Psoas muscle (tissue), 8 donors: ENCODE results near the gene HOXC10. TPM values are rescaled to one million over a fixed set of nuclear protein-coding genes. Genes with fewer than 3 reads are reported as not detected.

Experiments
- ATAC-seq, 4 donors: fragments of 200-7000 bp; cut with Tn5 transposase; one replicate each; pipeline ENCODE4 v1.9.1; 2020; ENCODE audit warnings: moderate library complexity in 3 of 4, mild to moderate bottlenecking in 2 of 4
- DNase-seq, 2 donors: peaks; one replicate each; pipeline ENCODE4 v3.0.0-alpha.2; 2020
- H3K27ac ChIP-seq: fragments of 200-600 bp; one replicate; pipeline ENCODE4 v1.8.0; 2022
- H3K27me3 ChIP-seq, 3 donors: fragments of 200-600 bp in 1 of 3; one replicate each; pipeline versions ENCODE4 v1.6.1 to v1.8.0; 2013 to 2022; ENCODE audit warnings: low read length in 2 of 3, mild to moderate bottlenecking in 2 of 3, moderate library complexity in 1 of 3; ENCODE audit not compliant: insufficient read depth in 3 of 3
- H3K36me3 ChIP-seq, 2 donors: fragments of 200-600 bp in 1 of 2; one replicate each; pipeline versions ENCODE4 v1.6.1 to v1.8.0; 2013 to 2022; ENCODE audit warnings: low read depth in 1 of 2, mild to moderate bottlenecking in 1 of 2, moderate library complexity in 1 of 2; ENCODE audit not compliant: insufficient read depth in 1 of 2
- H3K4me1 ChIP-seq: fragments of 200-600 bp; one replicate; pipeline ENCODE4 v1.8.0; 2022
- H3K4me3 ChIP-seq: fragments of 200-600 bp; one replicate; pipeline ENCODE4 v1.8.0; 2022; ENCODE audit warnings: mild to moderate bottlenecking
- H3K9me3 ChIP-seq: fragments of 200-600 bp; one replicate; pipeline ENCODE4 v1.8.0; 2022
- CTCF ChIP-seq: fragments of 200-600 bp; IDR thresholded peaks from one replicate; pipeline ENCODE4 v1.8.0; 2022; ENCODE audit warnings: antibody characterized with exemption
- WGBS, 3 donors: extraction: QIAGEN DNeasy Blood & Tissue Kit; methylation state at CpG; one replicate each; pipeline versions ENCODE4 v1.1.6 to v1.1.7; 2013; 5-methylcytosine and 5-hydroxymethylcytosine counted together
- intact Hi-C, 2 donors: fragments of 100-400 bp; cut with DNase I; formaldehyde crosslinking; loops; one replicate each; pipeline versions ENCODE4 v1.11.0 to v1.14.2; 2022
- polyA plus RNA-seq, 3 donors: library from polyadenylated mRNA; stranded (reverse); fragments of 200-250 nt; gene quantifications; one replicate each; pipeline ENCODE4 v1.2.3, GENCODE V29; 2013
- total RNA-seq, 4 donors: library from RNA; stranded (reverse); fragmentation: NEBNext Ultra II Directional in 2 of 4; extraction: Animal tissue kit (Norgen Biotek cat#: 25700) in 2 of 4; gene quantifications; one replicate each; pipeline versions ENCODE4 v1.2.1 to v1.2.4, GENCODE V29; 2021 to 2023
- donor health status: healthy with polysubstance abuse.
- donor health status: DM: no; HTN: no; CAD: no; lungs with moderate emphysema.
- donor health status: Bipolar disorder and iron deficiency.
- donor health status: healthy.
- donor health status: DM: yes; HTN: yes; CAD: no.
- donor health status: DM: no; HTN: no; CAD: no.
- donor health status: DM: no; HTN: no; CAD: no.
- donor health status: DM: yes; HTN: yes; CAD: no.

HOXC10 gene
- total and polyA plus RNA-seq, 7 donors, result 3.0 to 129 (median 62.0) TPM

DNA sequence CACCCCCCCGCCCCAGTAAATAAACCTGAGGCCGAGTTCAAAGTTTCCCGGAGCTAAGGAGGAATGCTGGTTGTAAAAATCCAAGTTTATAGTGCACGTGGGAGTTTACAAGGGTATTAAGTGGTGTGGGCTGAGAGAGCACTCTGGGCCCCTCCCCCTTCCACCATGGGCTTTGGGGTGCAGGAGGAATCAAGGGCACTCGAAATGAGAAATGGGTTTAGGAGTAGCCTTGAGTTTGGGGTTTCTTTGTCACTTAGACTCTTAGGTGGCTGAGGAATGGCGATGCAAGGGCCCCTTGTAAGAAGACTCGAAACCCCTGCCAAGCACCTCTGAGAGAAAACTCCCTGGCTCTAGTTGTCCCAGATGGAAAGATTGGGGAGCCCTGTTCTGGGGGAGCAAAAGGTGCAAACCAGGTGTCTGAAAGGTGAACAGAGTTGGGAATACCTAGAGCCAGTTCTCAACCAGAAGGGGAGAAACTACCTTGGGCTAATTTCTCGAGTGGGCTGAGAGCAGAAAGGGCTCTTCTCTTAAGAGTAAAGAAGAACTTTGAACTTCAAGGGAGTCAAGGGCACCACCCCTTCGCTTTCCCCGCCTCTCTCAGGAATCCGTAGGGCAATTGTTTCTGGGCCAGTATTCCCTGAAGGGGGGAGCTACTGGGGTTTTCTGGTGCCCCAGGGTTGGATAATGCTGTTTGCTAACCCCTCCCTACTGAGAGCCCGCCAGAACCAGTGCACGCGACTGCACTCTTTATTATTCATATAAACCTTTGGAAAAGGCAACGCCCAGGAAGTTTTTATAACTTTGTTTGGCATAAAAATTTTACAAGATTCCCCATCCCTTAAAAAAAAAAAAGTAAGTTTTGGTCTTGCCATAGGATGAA is 6.2 kb upstream of the HOXC10 start:
- Histone ChIP-seq H3K9me3 (no peaks in the 10 kb centered on the region), H3K36me3 (no peaks in the 10 kb centered on the region), H3K4me1 (peaks cover 5% of the 10 kb centered on the region), H3K4me3 (no peak overlapping the region), H3K27ac (peak overlapping the region; percentile 60), H3K27me3 (peaks cover 0 to 38% (median 22%) of the 10 kb centered on the region in 3 donors)
- no peak for TF ChIP-seq CTCF
- peak in 1 of 2 donors; percentile 40 for DNase-seq
- intact Hi-C loops, result no loop called here
- WGBS, 3 donors, result 41 to 50% (median 43%) methylated on average over 15 of the region's 15 CpGs
- ATAC-seq, result no peak

DNA sequence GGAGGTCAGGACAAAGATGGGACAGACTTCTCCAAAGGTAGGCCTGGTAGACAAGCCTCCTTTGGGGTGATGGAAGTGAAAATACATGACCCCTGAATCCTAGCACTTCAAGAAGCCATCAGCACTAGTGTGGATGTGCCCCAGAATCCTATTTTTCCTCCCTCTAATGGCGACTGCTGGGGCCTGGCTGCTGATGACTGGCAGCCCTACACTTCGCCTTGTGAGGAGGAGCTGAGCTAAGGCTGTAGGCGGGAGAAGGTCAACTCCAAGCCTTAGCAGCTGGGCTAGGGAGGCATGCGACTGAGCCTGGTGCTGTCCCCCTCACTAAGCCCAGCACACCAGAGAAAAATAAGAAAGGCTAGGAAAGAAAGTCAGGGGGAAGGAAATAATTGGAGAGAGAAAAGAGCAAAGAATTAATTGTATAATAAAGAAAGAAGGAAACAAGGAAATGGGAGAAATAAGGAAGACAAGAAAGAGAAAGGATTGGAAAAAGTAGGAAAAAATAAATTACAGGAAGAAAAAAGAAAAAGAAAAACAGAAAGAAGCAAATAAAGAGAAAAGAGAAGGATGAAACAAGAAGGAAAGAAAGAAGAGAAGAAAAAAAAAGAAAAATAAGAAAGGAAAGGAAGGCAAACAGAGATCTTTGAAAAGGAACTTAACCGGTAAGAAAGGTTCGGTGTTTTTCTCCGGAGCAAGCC is 4.7 kb upstream of the HOXC10 start:
- Histone ChIP-seq H3K36me3 (no peaks in the 10 kb centered on the region), H3K9me3 (no peaks in the 10 kb centered on the region), H3K27me3 (peaks cover 0 to 24% (median 11%) of the 10 kb centered on the region in 3 donors), H3K27ac (peak overlapping the region; percentile 95), H3K4me3 (peak overlapping the region; percentile 79), H3K4me1 (peaks cover 5% of the 10 kb centered on the region)
- TF ChIP-seq CTCF, result no peak
- WGBS, 3 donors, result 23 to 37% (median 37%) methylated on average over 7 of the region's 7 CpGs
- DNase-seq (peak in 1 of 2 donors; percentile 60), ATAC-seq (peak in 2 of 4 donors; percentile 19 to 30)
- intact Hi-C loops, result loop anchor here in 1 of 2 donors (10.0 kb wide), 1 partner anchor 395 kb away; no protein-coding TSS in a partner anchor

GRCh38 chr12:53980802-53981496 is 4.0 kb upstream of the HOXC10 start:
- Histone ChIP-seq H3K27ac (peak overlapping the region; percentile 95), H3K4me3 (peak overlapping the region; percentile 79), H3K9me3 (no peaks in the 10 kb centered on the region), H3K36me3 (no peaks in the 10 kb centered on the region), H3K4me1 (peaks cover 5% of the 10 kb centered on the region), H3K27me3 (peaks cover 0 to 17% (median 7%) of the 10 kb centered on the region in 3 donors)
- no peak for TF ChIP-seq CTCF
- intact Hi-C loops, result loop anchor here in 1 of 2 donors (10.0 kb wide), 1 partner anchor 394 kb away; no protein-coding TSS in a partner anchor
- ATAC-seq, result no peak
- DNase-seq, result peak in 1 of 2 donors; percentile 44
- WGBS, 3 donors, result 25 to 29% (median 25%) methylated on average over 15 of the region's 15 CpGs

DNA sequence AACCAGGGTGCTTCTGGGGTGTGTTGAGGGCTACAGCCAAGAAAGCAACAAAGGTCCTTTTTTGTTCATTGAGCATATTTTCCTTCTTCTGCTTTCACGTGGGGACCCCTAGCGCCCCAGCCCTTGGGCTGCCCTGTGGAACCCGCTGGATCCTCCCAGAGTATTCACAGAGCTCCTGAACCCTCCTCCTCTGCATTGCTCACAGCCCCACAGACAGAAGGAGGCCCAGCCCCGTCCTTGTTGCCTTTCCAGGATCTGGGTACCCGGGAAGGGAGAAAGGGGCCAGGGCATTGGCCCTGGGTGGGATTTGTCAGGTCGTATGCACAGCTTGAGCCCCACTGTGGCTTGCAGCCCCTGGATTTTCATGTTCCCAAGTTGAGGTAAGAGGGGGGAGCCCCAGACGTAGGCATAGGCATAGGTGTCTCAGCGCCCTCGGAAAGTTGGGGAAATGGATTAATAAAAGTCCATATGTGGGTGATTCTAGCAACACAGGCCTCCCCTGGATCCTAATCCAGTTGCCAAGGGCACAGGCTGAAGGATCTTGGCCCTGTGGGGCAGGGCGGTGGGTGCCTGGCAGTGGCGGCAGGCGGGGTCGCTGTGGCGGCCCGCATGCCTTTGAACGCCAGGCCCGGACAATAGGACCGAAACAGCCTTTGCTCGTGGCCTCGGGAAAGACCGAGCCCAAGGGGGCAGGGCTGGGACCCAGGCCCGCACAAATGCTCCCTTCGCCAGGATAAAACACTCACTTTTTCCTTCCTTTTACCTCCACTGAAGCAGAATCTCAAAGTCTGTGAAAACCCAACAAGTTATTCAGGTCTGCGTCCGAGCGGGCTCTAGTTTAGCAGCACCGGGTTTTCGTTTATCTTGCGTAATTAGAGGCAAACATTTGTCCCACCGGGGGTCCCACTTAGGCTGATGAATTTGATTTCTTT is 3.0 kb upstream of the HOXC10 start:
- Histone ChIP-seq H3K27me3 (peaks cover 0 to 8% (median 7%) of the 10 kb centered on the region in 3 donors), H3K4me3 (peak overlapping the region; percentile 79), H3K4me1 (no peaks in the 10 kb centered on the region), H3K9me3 (no peaks in the 10 kb centered on the region), H3K36me3 (no peaks in the 10 kb centered on the region), H3K27ac (peak overlapping the region; percentile 95)
- ATAC-seq, result no peak
- 8 to 15% (median 14%) methylated on average over 28 to 30 of the region's 30 CpGs for WGBS, 3 donors
- TF ChIP-seq CTCF, result no peak
- intact Hi-C loops, result loop anchor here (1.0 to 10.0 kb wide), 3 partner anchors 15 to 393 kb away; no protein-coding TSS in a partner anchor
- peak in 1 of 2 donors; percentile 62 for DNase-seq
